Mesothelial cell of epicardium (in vitro differentiated cells): ENCODE data around the gene USP54. TPM values are rescaled to one million over a fixed set of nuclear protein-coding genes. Genes with fewer than 3 reads are reported as not detected.

Experiments
- DNase-seq, 2 experiments: peaks; one replicate each; pipeline ENCODE4 v3.0.0; 2021; ENCODE audit warnings: low spot score in 2 of 2; ENCODE audit not compliant: unreplicated experiment in 2 of 2
- H3K27ac Mint-ChIP-seq: 2 replicates; pipeline ENCODE4 v1.8.0; 2021; ENCODE audit warnings: mixed read lengths
- H3K27me3 Mint-ChIP-seq: 2 replicates; pipeline ENCODE4 v1.8.0; 2021; ENCODE audit warnings: low read depth, mixed read lengths
- H3K36me3 Mint-ChIP-seq: 2 replicates; pipeline ENCODE4 v1.8.0; 2021; ENCODE audit warnings: mixed read lengths
- H3K4me1 Mint-ChIP-seq: 2 replicates; pipeline ENCODE4 v1.8.0; 2021; ENCODE audit warnings: mixed read lengths
- H3K4me3 Mint-ChIP-seq: 2 replicates; pipeline ENCODE4 v1.8.0; 2021; ENCODE audit warnings: mild to moderate bottlenecking, moderate library complexity, mixed read lengths
- H3K9me3 Mint-ChIP-seq: 2 replicates; pipeline ENCODE4 v1.8.0; 2021; ENCODE audit warnings: mixed read lengths
- total RNA-seq: library from RNA; stranded (reverse); gene quantifications from 3 replicates; pipeline ENCODE4 v1.2.1, GENCODE V29; 2021
- TF ChIP-seq, protein P1 (sequence below): fragments of 200-600 bp; sonication (generic); IDR thresholded peaks from one replicate; pipeline ENCODE4 v1.5.0; 2021; ENCODE audit warnings: antibody characterized with exemption; ENCODE audit not compliant: unreplicated experiment

Gene USP54
- total RNA-seq, 1 donor from 2014 or later: 26.7 TPM

DNA sequence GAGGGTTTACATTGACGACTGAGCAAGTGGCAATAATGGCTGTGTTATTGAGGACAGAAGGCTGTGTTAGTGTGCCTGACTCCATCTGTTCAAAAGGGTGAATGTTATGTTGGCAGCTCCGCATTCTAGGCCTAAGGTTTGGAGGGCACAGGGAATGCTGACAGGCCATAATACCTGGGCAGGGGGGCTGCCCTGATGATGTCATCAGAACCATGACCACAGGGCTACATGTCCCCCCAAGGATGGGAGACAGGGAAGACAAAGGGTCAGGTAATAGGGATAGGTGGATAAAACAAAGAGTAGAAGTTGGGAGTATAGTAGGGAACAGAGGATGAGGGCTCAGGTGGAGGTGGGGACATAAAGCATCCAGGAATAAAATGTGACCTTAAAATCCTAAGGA, 93.5 kb downstream of the USP54 start:
- peaks cover 32% of the 10 kb centered on the region for H3K4me1 Mint-ChIP-seq
- no peak overlapping the region for H3K27ac Mint-ChIP-seq
- H3K4me3 Mint-ChIP-seq: no peak overlapping the region
- H3K27me3 Mint-ChIP-seq: no peaks in the 10 kb centered on the region
- no peaks in the 10 kb centered on the region for H3K9me3 Mint-ChIP-seq
- TF ChIP-seq, protein P1, sequence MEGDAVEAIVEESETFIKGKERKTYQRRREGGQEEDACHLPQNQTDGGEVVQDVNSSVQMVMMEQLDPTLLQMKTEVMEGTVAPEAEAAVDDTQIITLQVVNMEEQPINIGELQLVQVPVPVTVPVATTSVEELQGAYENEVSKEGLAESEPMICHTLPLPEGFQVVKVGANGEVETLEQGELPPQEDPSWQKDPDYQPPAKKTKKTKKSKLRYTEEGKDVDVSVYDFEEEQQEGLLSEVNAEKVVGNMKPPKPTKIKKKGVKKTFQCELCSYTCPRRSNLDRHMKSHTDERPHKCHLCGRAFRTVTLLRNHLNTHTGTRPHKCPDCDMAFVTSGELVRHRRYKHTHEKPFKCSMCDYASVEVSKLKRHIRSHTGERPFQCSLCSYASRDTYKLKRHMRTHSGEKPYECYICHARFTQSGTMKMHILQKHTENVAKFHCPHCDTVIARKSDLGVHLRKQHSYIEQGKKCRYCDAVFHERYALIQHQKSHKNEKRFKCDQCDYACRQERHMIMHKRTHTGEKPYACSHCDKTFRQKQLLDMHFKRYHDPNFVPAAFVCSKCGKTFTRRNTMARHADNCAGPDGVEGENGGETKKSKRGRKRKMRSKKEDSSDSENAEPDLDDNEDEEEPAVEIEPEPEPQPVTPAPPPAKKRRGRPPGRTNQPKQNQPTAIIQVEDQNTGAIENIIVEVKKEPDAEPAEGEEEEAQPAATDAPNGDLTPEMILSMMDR: no peak
- DNase-seq: no peak
- H3K36me3 Mint-ChIP-seq: peaks cover 6% of the 10 kb centered on the region

DNA sequence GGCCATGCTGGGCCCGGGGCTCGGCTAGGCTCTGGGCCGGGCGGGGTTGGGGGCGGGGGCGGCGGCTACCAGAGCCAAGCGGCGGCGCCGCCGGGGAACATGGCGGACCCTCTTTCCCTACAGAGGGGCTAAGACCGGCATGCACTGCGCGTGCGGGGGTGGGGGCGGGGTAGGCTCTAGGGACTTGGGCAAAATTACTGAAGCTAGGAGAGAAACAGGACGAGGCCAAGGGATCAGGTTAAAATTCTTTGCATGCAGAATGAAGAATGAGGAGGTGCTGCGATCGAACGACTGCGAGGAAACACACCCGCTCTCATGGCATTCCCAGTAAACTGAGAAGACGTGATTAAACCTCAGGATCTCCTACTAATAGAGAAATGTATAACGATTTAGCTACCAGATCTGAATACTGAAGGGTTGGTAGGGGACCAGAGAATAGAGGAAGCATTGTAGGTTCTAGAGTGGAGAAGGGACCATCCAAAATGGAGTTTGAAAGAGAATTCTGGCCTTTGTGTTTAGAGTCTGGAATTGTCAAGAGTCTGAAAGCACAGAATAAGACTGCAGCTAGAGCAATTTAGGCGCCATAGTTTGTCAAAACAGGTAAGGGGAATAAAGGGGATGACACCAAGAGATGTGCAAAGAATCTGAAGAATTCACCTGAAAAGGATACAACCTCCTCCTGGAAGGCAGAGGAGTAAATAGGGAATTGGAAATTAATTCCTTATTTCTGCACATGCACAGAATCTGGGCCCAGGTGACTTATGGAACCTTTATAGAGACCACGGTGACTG, 95.1 kb downstream of the USP54 start, which contains the start of gene PPP3CB:
PPP3CB (minus strand) TSS at position 141 of the 791 bp plus-strand sequence; CDS start at position 6, 135 bp downstream.
- Mint-ChIP-seq H3K27me3 (no peaks in the 10 kb centered on the region), H3K4me3 (peak within 1 kb of the TSS; percentile 97), H3K36me3 (peaks cover 4% of the 10 kb centered on the region), H3K9me3 (no peaks in the 10 kb centered on the region), H3K4me1 (peaks cover 37% of the 10 kb centered on the region), H3K27ac (peak within 1 kb of the TSS; percentile 98)
- TF ChIP-seq, protein P1: no peak
- DNase-seq: peak; percentile 78 to 79

DNA sequence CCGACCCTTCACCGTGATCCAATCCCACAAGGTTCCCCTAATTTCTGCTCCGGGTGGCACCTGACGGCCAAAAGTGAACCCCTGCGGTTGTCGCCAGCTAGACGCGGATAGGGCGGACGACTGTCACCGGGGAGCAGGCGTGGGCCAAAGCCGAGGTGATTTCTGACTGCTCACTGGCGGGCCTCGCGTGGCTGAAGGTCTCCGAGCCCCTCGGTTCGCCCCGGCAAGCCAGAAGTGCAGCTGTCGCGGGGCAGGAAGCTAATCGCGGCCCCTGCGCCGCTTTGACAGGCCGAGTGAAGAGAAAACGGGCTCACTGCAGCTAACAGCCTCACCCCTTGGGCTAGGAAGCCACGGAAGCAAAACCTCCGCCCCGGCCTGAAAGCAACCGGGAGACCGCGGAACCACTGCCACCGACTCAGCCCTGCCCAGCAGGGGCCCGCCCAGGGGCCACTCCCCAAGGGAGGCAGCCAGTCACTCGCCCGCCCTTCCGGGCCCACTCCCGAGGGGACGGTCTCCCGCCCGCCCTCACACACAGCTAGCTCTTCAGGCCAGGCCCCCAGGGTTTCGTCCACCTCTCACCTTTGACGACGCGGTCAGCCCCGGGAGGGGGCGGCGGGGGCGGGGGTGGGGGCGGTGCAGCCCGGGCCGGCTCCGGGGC, 95.8 kb downstream of the USP54 start:
- H3K27ac Mint-ChIP-seq: peak overlapping the region; percentile 98
- no peaks in the 10 kb centered on the region for H3K9me3 Mint-ChIP-seq
- TF ChIP-seq, protein P1: no peak
- peaks cover 37% of the 10 kb centered on the region for H3K4me1 Mint-ChIP-seq
- DNase-seq: peak; percentile 48 to 73
- H3K4me3 Mint-ChIP-seq: peak overlapping the region; percentile 97
- no peaks in the 10 kb centered on the region for H3K27me3 Mint-ChIP-seq
- H3K36me3 Mint-ChIP-seq: peaks cover 4% of the 10 kb centered on the region

DNA sequence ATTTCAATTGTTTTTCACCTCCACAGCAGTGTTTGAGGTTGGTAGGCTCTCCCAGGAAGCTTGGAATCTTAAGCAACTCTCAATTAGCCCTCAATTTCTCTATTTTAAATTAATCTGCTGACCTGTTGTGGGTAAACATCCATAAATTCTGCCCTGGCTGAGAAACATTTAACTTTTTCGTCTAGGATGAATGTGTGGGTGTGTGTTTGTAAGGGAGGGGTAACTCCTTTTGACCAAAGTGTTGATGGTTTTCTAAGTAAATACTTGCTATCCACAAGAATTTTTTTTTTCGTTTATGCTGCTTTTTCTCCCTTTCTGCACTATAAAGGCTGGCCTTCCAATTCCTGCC, 96.3 kb downstream of the USP54 start:
- peak overlapping the region; percentile 97 for H3K4me3 Mint-ChIP-seq
- no peak for DNase-seq
- H3K27ac Mint-ChIP-seq: peak overlapping the region; percentile 98
- TF ChIP-seq, protein P1: no peak
- H3K27me3 Mint-ChIP-seq: no peaks in the 10 kb centered on the region
- H3K4me1 Mint-ChIP-seq: peaks cover 37% of the 10 kb centered on the region
- H3K36me3 Mint-ChIP-seq: peaks cover 4% of the 10 kb centered on the region
- H3K9me3 Mint-ChIP-seq: no peaks in the 10 kb centered on the region

DNA sequence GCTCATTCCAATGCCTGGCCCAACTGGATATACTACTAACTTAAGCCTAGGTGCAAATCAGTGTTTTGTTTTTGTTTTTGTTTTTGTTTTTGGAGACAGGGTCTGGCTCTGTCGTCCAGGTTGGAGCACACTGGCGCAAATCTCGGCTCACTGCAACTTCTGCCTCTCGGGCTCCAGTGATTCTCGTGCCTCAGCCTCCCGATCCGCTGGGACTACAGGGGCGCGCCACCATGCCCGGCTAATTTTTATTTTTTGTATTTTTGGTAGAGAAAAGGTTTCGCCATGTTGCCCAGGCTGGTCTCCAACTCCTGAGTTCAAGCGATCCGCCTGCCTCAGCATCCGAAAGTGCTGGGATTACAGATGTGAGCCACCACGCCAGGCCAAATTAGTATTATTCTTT, 96.9 kb downstream of the USP54 start:
- TF ChIP-seq, protein P1: no peak
- Mint-ChIP-seq H3K27ac (peak overlapping the region; percentile 80), H3K36me3 (no peaks in the 10 kb centered on the region), H3K9me3 (no peaks in the 10 kb centered on the region), H3K4me3 (peak overlapping the region; percentile 52), H3K27me3 (no peaks in the 10 kb centered on the region), H3K4me1 (peaks cover 37% of the 10 kb centered on the region)
- DNase-seq: no peak
